K562 (cell line): ENCODE data around the gene ARMC7. TPM values are rescaled to one million over a fixed set of nuclear protein-coding genes. Genes with fewer than 3 reads are reported as not detected.
A peak's percentile ranks its signal among the peaks of the same experiment; 100 is the strongest.

Experiments used
- BHLHE40 ChIP-seq: IDR thresholded peaks from 2 replicates; pipeline ENCODE4 v1.6.1; 2011; ENCODE audit warnings: low read length, improper control_type of control experiment
- CCNT2 ChIP-seq: IDR thresholded peaks from 2 replicates; pipeline ENCODE4 v1.6.1; 2011; ENCODE audit warnings: borderline replicate concordance, low read depth, mild to moderate bottlenecking, moderate library complexity, mixed read lengths, low read length; ENCODE audit not compliant: insufficient read length; ENCODE audit errors: extremely low read depth
- ELF2 ChIP-seq: fragments of 250-450 bp; sonication (Bioruptor Pico); IDR thresholded peaks from 2 replicates; pipeline ENCODE4 v1.5.0; 2021; ENCODE audit warnings: mild to moderate bottlenecking
- FOXP1 ChIP-seq: sonication (generic); formaldehyde crosslinking; IDR thresholded peaks from 2 replicates; pipeline ENCODE4 v1.8.0; 2022; ENCODE audit warnings: mild to moderate bottlenecking, missing genetic modification reagents
- MCM3 ChIP-seq: fragments of 450-650 bp; IDR thresholded peaks from 2 replicates; pipeline ENCODE4 v1.6.1; 2016
- PHF8 ChIP-seq: fragments of 200-600 bp; sonication (generic); IDR thresholded peaks from 2 replicates; pipeline ENCODE4 v1.6.1; 2012; ENCODE audit warnings: mixed run types, mild to moderate bottlenecking, inconsistent platforms, low read length, moderate library complexity, borderline replicate concordance
- SMARCA5 ChIP-seq: fragments of 450-650 bp; IDR thresholded peaks from 2 replicates; pipeline ENCODE4 v1.6.1; 2016
- TAF9B ChIP-seq: fragments of 450-650 bp; IDR thresholded peaks from 2 replicates; pipeline ENCODE4 v1.6.1; 2018; ENCODE audit warnings: mild to moderate bottlenecking; ENCODE audit not compliant: partially characterized antibody
- ZBTB11 ChIP-seq, 3 experiments: fragments of 200-800 bp in 1 of 3; fragments of 250-450 bp in 1 of 3; fragments of 450-650 bp in 1 of 3; sonication (Bioruptor Pico) in 1 of 3; sonication (Bioruptor generic) in 1 of 3; formaldehyde crosslinking in 1 of 3; IDR thresholded peaks; 2 replicates each; pipeline versions ENCODE4 v1.6.1 to v1.8.0; 2016 to 2022; ENCODE audit warnings: mild to moderate bottlenecking in 2 of 3, missing genetic modification characterization in 2 of 3, missing compliant biosample characterization in 1 of 3, moderate library complexity in 1 of 3
- polyA plus RNA-seq, 8 experiments: library from polyadenylated mRNA; depleted of rRNA in 4 of 8; stranded (reverse) in 5 of 8; unstranded in 3 of 8; fragments of >200 nt; fragmentation: Nextera tagmentation in 2 of 8; fragmentation: Illumina TruSeq in 1 of 8; extraction: Ambion mirVana in 2 of 8; extraction: Trizol in 1 of 8; gene quantifications; 2 replicates each; pipeline versions ENCODE4 v1.2.1 to v1.2.3, GENCODE V29; 2011 to 2014; ENCODE audit warnings: inconsistent platforms in 1 of 8, missing spikeins in 1 of 8
- total RNA-seq, 7 experiments: library from RNA; depleted of rRNA in 6 of 7; stranded (reverse); fragments of >200 nt in 6 of 7; fragmentation: Illumina TruSeq in 2 of 7; extraction: Trizol in 2 of 7; gene quantifications; 2 replicates each; pipeline versions ENCODE4 v1.2.1 to v1.2.3, GENCODE V29; 2011 to 2021; ENCODE audit warnings: low replicate concordance in 1 of 7
- TF ChIP-seq, protein P1 (sequence below): IDR thresholded peaks from 2 replicates; pipeline ENCODE4 v1.6.1; 2016; ENCODE audit warnings: missing genetic modification characterization, missing compliant biosample characterization
- TF ChIP-seq, protein P2 (sequence below): fragments of 250-450 bp; sonication (Bioruptor Pico); IDR thresholded peaks from 2 replicates; pipeline ENCODE4 v1.9.0; 2021; ENCODE audit warnings: mild to moderate bottlenecking, inconsistent platforms
- TF ChIP-seq, protein P3 (sequence below), 2 experiments: fragments of 450-650 bp in 1 of 2; sonication (generic) in 1 of 2; formaldehyde crosslinking in 1 of 2; IDR thresholded peaks in 1 of 2; conservative IDR thresholded peaks in 1 of 2; 2 replicates each; pipeline versions ENCODE4 v1.6.1 to v1.8.1; 2016 to 2023; ENCODE audit warnings: mild to moderate bottlenecking in 2 of 2, moderate library complexity in 2 of 2, inconsistent platforms in 1 of 2, missing genetic modification reagents in 1 of 2
- TF ChIP-seq, protein P4 (sequence below): sonication (generic); formaldehyde crosslinking; IDR thresholded peaks from 2 replicates; pipeline ENCODE4 v1.8.0; 2022; ENCODE audit warnings: missing genetic modification reagents, mild to moderate bottlenecking, moderate library complexity, borderline replicate concordance

The ARMC7 gene
- total and polyA plus RNA-seq, 9 of the 15 experiments (the other 6 are each of a cell fraction or from before 2014, with no cell fraction given) = 1.4 to 15.2 (median 5.9) TPM

DNA sequence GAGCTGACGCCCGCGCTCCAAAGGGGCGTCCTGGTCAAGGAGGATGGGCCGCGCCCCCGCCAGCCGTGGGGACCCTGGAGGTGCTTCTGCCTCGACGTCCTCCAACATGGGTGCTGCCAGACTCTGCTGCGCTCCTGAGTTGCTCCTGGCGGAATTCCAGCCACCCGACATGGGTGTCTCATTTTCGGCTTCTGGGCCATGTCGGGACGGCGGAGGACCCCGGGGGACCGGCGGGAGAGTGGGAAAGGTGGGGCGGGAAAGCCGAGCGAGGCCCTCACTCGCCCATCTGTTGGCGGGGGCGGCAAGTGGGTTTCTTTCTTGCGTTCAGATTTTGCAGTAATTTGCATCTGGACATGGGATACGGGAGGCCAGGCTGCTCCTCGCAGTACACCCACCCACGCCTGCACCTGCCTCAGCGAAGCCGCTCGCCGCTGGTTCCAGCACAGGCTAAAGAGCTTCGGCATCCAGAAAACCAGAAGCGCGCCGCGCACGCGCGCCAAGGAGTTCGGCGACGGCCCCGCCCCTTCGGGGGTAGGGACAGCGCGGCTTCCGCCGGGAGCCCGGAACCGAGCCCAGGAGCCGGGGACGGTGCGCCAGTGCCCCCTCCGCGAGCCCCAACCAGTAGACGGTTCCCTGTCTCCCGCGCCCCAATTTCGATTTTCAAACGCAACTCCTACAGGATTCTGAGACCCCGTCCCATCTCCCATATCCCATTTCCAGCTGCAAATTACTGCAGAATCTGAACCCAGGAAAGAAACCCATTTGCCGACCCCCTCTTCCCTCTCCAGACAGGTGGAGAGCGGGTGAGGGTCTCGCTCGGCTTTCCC is at the start of gene ARMC7 (continued):
- TF ChIP-seq, protein P1, sequence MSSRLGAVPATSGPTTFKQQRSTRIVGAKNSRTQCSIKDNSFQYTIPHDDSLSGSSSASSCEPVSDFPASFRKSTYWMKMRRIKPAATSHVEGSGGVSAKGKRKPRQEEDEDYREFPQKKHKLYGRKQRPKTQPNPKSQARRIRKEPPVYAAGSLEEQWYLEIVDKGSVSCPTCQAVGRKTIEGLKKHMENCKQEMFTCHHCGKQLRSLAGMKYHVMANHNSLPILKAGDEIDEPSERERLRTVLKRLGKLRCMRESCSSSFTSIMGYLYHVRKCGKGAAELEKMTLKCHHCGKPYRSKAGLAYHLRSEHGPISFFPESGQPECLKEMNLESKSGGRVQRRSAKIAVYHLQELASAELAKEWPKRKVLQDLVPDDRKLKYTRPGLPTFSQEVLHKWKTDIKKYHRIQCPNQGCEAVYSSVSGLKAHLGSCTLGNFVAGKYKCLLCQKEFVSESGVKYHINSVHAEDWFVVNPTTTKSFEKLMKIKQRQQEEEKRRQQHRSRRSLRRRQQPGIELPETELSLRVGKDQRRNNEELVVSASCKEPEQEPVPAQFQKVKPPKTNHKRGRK = no peak
- TF ChIP-seq BHLHE40 (peak; percentile 7; the same call in 1 of the 2 replicates), CCNT2 (peak; percentile 67), ELF2 (0 out of 2 replicates have a peak, but pooled peaks have one; percentile 61), FOXP1 (no peak), PHF8 (peak; percentile 77; the same call in 1 of the 2 replicates), SMARCA5 (no peak), ZBTB11 (CRISPR knock-in tag; IDR thresholded peaks at IDR 0.05) (peak; percentile 86 to 96 (median 86); a peak in 5 of 6 replicates), MCM3 (no peak), TAF9B (no peak)
- TF ChIP-seq, protein P2, sequence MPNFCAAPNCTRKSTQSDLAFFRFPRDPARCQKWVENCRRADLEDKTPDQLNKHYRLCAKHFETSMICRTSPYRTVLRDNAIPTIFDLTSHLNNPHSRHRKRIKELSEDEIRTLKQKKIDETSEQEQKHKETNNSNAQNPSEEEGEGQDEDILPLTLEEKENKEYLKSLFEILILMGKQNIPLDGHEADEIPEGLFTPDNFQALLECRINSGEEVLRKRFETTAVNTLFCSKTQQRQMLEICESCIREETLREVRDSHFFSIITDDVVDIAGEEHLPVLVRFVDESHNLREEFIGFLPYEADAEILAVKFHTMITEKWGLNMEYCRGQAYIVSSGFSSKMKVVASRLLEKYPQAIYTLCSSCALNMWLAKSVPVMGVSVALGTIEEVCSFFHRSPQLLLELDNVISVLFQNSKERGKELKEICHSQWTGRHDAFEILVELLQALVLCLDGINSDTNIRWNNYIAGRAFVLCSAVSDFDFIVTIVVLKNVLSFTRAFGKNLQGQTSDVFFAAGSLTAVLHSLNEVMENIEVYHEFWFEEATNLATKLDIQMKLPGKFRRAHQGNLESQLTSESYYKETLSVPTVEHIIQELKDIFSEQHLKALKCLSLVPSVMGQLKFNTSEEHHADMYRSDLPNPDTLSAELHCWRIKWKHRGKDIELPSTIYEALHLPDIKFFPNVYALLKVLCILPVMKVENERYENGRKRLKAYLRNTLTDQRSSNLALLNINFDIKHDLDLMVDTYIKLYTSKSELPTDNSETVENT (CRISPR knock-in tag) = peak; percentile 67; the same call in 1 of the 2 replicates
- TF ChIP-seq, protein P3, sequence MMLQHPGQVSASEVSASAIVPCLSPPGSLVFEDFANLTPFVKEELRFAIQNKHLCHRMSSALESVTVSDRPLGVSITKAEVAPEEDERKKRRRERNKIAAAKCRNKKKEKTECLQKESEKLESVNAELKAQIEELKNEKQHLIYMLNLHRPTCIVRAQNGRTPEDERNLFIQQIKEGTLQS (IDR thresholded peaks at IDR 0.05) = no peak
- TF ChIP-seq, protein P3 (CRISPR knock-in tag; conservative IDR thresholded peaks at IDR 0.05) = 0 out of 2 replicates have a peak, but pooled peaks have one; percentile 54
- TF ChIP-seq, protein P4, sequence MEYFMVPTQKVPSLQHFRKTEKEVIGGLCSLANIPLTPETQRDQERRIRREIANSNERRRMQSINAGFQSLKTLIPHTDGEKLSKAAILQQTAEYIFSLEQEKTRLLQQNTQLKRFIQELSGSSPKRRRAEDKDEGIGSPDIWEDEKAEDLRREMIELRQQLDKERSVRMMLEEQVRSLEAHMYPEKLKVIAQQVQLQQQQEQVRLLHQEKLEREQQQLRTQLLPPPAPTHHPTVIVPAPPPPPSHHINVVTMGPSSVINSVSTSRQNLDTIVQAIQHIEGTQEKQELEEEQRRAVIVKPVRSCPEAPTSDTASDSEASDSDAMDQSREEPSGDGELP (CRISPR knock-in tag) = peak; percentile 43; the same call in 1 of the 2 replicates
